ENCODE data around the gene LRRC46. TPM values are rescaled to one million over a fixed set of nuclear protein-coding genes. Genes with fewer than 3 reads are reported as not detected.

LRRC46 gene
- total RNA-seq, 1 donor from 2014 or later: 1.4 TPM

DNA sequence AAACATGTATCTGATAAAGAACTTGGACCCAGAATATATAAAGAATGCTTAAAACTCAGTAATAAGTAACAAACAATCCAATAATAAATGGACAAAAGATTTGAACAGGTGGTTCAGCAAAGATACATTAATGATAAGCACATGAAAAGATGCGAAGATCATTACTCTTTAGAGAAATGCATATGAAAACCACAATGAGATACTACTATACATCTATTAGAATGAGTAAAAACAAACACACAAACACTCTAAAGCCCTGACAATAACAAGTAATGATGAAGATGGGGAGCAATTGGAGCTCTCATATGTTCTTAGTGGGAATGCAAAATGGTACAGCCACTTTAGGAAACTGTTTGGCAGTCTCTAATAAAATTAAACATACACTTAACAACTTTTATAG lies 39.0 kb upstream of the LRRC46 start:
- no peak overlapping the region for H3K27ac Mint-ChIP-seq (ENCODE audit: unreplicated experiment)
- H3K4me3 Mint-ChIP-seq: no peak overlapping the region
- no peaks in the 10 kb centered on the region for H3K36me3 Mint-ChIP-seq (ENCODE audit: low read depth)
- H3K27me3 Mint-ChIP-seq (ENCODE audit: low read depth): peaks cover 97% of the 10 kb centered on the region
- H3K4me1 Mint-ChIP-seq: peaks cover 14% of the 10 kb centered on the region
- H3K9me3 Mint-ChIP-seq: no peaks in the 10 kb centered on the region
- DNase-seq (ENCODE audit: low read depth, low spot score): no peak
- no peak for TF ChIP-seq CTCF (conservative IDR thresholded peaks at IDR 0.05)

- H3K4me3 Mint-ChIP-seq: no peak overlapping the region
- H3K27me3 Mint-ChIP-seq (ENCODE audit: low read depth): peaks cover 97% of the 10 kb centered on the region
- TF ChIP-seq CTCF (conservative IDR thresholded peaks at IDR 0.05): no peak
- peaks cover 14% of the 10 kb centered on the region for H3K4me1 Mint-ChIP-seq
- no peak overlapping the region for H3K27ac Mint-ChIP-seq (ENCODE audit: unreplicated experiment)
- DNase-seq (ENCODE audit: low read depth, low spot score): no peak
- H3K36me3 Mint-ChIP-seq (ENCODE audit: low read depth): no peaks in the 10 kb centered on the region
- H3K9me3 Mint-ChIP-seq: no peaks in the 10 kb centered on the region
Observed at GRCh38 chr17:47792979-47793378, 38.5 kb upstream of the LRRC46 start.

GRCh38 chr17:47797797-47798196 lies 33.7 kb upstream of the LRRC46 start:
- H3K4me3 Mint-ChIP-seq: no peak overlapping the region
- H3K4me1 Mint-ChIP-seq: no peaks in the 10 kb centered on the region
- DNase-seq (ENCODE audit: low read depth, low spot score): no peak
- no peaks in the 10 kb centered on the region for H3K9me3 Mint-ChIP-seq
- peaks cover 81% of the 10 kb centered on the region for H3K27me3 Mint-ChIP-seq (ENCODE audit: low read depth)
- H3K36me3 Mint-ChIP-seq (ENCODE audit: low read depth): no peaks in the 10 kb centered on the region
- no peak overlapping the region for H3K27ac Mint-ChIP-seq (ENCODE audit: unreplicated experiment)
- TF ChIP-seq CTCF (conservative IDR thresholded peaks at IDR 0.05): no peak

- H3K27me3 Mint-ChIP-seq (ENCODE audit: low read depth): peaks cover 71% of the 10 kb centered on the region
- H3K27ac Mint-ChIP-seq (ENCODE audit: unreplicated experiment): no peak overlapping the region
- H3K36me3 Mint-ChIP-seq (ENCODE audit: low read depth): no peaks in the 10 kb centered on the region
- DNase-seq (ENCODE audit: low read depth, low spot score): no peak
- no peaks in the 10 kb centered on the region for H3K9me3 Mint-ChIP-seq
- no peak overlapping the region for H3K4me3 Mint-ChIP-seq
- no peaks in the 10 kb centered on the region for H3K4me1 Mint-ChIP-seq
- TF ChIP-seq CTCF (conservative IDR thresholded peaks at IDR 0.05): no peak
Observed at GRCh38 chr17:47800686-47801085, 30.8 kb upstream of the LRRC46 start.

- H3K27me3 Mint-ChIP-seq (ENCODE audit: low read depth): peaks cover 65% of the 10 kb centered on the region
- no peak overlapping the region for H3K4me3 Mint-ChIP-seq
- no peaks in the 10 kb centered on the region for H3K36me3 Mint-ChIP-seq (ENCODE audit: low read depth)
- no peak for TF ChIP-seq CTCF (conservative IDR thresholded peaks at IDR 0.05)
- H3K9me3 Mint-ChIP-seq: no peaks in the 10 kb centered on the region
- H3K4me1 Mint-ChIP-seq: no peaks in the 10 kb centered on the region
- H3K27ac Mint-ChIP-seq (ENCODE audit: unreplicated experiment): no peak overlapping the region
- DNase-seq (ENCODE audit: low read depth, low spot score): no peak
Observed at GRCh38 chr17:47801176-47801765, 30.2 kb upstream of the LRRC46 start.

Data from neural crest cell (in vitro differentiated cells).